NCI-H345 treated with DMSO at 0.1 percent for 48 hours (cell line): ENCODE results near the gene ABCC6.

ENCODE experiments used
- DNase-seq: peaks from one replicate; lab custom pipeline; 2025; ENCODE audit not compliant: unreplicated experiment; lab: John Stamatoyannopoulos, UW

ABCC6 gene

GRCh38 chr16:16143931-16144330 lies 79.4 kb downstream of the ABCC6 start:
- no peak for DNase-seq

GRCh38 chr16:16143038-16143763 lies 80.1 kb downstream of the ABCC6 start:
- DNase-seq, result no peak

GRCh38 chr16:16141784-16142396 lies 81.4 kb downstream of the ABCC6 start:
- DNase-seq, result no peak

GRCh38 chr16:16141141-16141540 lies 82.2 kb downstream of the ABCC6 start:
- DNase-seq, result no peak

- no peak for DNase-seq
Observed at GRCh38 chr16:16140537-16140936, 82.8 kb downstream of the ABCC6 start.

- no peak for DNase-seq
Observed at GRCh38 chr16:16139806-16140205, 83.5 kb downstream of the ABCC6 start.

- no peak for DNase-seq
Observed at GRCh38 chr16:16139061-16139460, 84.2 kb downstream of the ABCC6 start.

GRCh38 chr16:16138034-16138635 lies 85.2 kb downstream of the ABCC6 start:
- no peak for DNase-seq

- no peak for DNase-seq
Observed at GRCh38 chr16:16137110-16137509, 86.2 kb downstream of the ABCC6 start.

GRCh38 chr16:16136588-16136987 lies 86.7 kb downstream of the ABCC6 start:
- no peak for DNase-seq

GRCh38 chr16:16133943-16134604 lies 89.2 kb downstream of the ABCC6 start:
- DNase-seq, result no peak

- no peak for DNase-seq
Observed at GRCh38 chr16:16131659-16132058, 91.6 kb downstream of the ABCC6 start.

- no peak for DNase-seq
Observed at GRCh38 chr16:16131204-16131603, 92.1 kb downstream of the ABCC6 start.

- DNase-seq, result no peak
Observed at GRCh38 chr16:16127469-16128116, 95.7 kb downstream of the ABCC6 start.

- DNase-seq, result no peak
Observed at GRCh38 chr16:16126896-16127295, 96.4 kb downstream of the ABCC6 start.

- DNase-seq, result no peak
Observed at GRCh38 chr16:16124974-16125373, 98.3 kb downstream of the ABCC6 start.

GRCh38 chr16:16124438-16124837 lies 98.9 kb downstream of the ABCC6 start:
- DNase-seq, result no peak

GRCh38 chr16:16122264-16122663 lies 101.0 kb downstream of the ABCC6 start:
- no peak for DNase-seq

- no peak for DNase-seq
Observed at GRCh38 chr16:16121185-16121727, 102.0 kb downstream of the ABCC6 start.

- no peak for DNase-seq
Observed at GRCh38 chr16:16120382-16121184, 102.7 kb downstream of the ABCC6 start.
